ENCODE results near the gene P3H2. TPM values are rescaled to one million over a fixed set of nuclear protein-coding genes. Genes with fewer than 3 reads are reported as not detected.

The P3H2 gene
- total RNA-seq, 1 donor from 2014 or later, result 143 TPM

DNA sequence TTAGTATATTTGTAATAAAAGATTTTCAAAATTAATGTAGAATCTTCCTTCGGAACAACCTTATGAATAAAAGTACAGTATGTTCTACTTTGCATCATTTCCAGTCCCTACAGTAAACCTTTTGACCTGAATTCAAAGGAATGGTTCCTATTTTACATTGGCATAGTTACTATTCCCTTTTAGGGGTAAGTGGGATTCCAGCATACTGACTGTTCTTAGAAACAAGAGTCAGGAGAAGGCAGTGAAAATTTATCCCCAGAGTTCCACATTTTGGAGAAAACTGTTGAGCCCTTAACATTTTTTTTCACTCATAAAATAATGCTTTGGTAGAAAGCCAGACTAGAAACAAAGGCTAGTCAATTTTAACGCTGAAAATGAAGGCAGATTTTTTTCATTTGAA, 78.1 kb downstream of the P3H2 start:
- H3K9me3 Mint-ChIP-seq (ENCODE audit: unreplicated experiment), result no peaks in the 10 kb centered on the region

DNA sequence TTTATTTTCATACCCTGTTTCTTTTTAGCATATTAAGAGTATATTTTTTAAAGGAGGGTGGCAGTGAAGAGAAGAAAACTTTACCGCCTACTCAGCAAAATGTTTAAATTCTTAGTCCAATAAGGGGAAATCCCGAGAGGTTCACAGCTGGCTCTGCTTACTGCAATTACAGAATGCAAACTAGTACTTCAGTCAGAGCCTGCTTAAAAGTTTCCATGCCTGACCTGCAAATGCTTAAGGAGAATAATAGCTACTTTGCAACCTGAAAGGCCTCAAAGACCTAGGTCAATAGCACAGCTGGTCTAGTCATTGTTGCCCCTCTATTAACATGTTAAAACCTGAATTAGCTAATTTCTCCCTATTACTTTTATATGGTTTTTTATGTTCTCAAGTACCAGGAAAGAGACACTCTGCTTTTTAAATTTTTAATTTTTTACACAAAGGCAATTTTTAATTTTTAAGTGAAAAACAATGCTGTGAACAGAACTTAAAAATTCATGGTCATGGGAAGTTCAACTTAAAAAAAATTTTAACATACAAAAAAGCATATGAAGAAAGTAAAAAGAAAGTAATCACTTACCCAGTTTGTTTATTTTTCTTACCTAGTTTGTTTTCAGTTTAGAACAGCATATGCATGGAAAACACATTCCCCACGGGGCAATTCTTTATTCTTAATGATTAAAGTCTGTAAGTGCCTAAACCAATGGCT, 79.2 kb downstream of the P3H2 start:
- TF ChIP-seq, protein P1, sequence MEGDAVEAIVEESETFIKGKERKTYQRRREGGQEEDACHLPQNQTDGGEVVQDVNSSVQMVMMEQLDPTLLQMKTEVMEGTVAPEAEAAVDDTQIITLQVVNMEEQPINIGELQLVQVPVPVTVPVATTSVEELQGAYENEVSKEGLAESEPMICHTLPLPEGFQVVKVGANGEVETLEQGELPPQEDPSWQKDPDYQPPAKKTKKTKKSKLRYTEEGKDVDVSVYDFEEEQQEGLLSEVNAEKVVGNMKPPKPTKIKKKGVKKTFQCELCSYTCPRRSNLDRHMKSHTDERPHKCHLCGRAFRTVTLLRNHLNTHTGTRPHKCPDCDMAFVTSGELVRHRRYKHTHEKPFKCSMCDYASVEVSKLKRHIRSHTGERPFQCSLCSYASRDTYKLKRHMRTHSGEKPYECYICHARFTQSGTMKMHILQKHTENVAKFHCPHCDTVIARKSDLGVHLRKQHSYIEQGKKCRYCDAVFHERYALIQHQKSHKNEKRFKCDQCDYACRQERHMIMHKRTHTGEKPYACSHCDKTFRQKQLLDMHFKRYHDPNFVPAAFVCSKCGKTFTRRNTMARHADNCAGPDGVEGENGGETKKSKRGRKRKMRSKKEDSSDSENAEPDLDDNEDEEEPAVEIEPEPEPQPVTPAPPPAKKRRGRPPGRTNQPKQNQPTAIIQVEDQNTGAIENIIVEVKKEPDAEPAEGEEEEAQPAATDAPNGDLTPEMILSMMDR (IDR thresholded peaks at IDR 0.05), result no peak
- Mint-ChIP-seq H3K4me1 (ENCODE audit: unreplicated experiment) (peaks cover 74% of the 10 kb centered on the region), H3K9me3 (ENCODE audit: unreplicated experiment) (no peaks in the 10 kb centered on the region), H3K27me3 (ENCODE audit: unreplicated experiment) (no peaks in the 10 kb centered on the region), H3K36me3 (ENCODE audit: unreplicated experiment) (peaks cover 4% of the 10 kb centered on the region), H3K4me3 (ENCODE audit: unreplicated experiment) (peak overlapping the region; percentile 0), H3K27ac (ENCODE audit: unreplicated experiment) (peak overlapping the region; percentile 46)
- DNase-seq (ENCODE audit: extremely low spot score, unreplicated experiment), result no peak

More for the DNA sequence above, 78.1 kb downstream of the P3H2 start:
- no peak overlapping the region for H3K4me3 Mint-ChIP-seq (ENCODE audit: unreplicated experiment)
- peaks cover 72% of the 10 kb centered on the region for H3K4me1 Mint-ChIP-seq (ENCODE audit: unreplicated experiment)
- TF ChIP-seq, protein P1 (IDR thresholded peaks at IDR 0.05), result no peak
- DNase-seq (ENCODE audit: extremely low spot score, unreplicated experiment), result no peak
- no peaks in the 10 kb centered on the region for H3K27me3 Mint-ChIP-seq (ENCODE audit: unreplicated experiment)
- H3K36me3 Mint-ChIP-seq (ENCODE audit: unreplicated experiment), result peaks cover 4% of the 10 kb centered on the region
- peak overlapping the region; percentile 46 for H3K27ac Mint-ChIP-seq (ENCODE audit: unreplicated experiment)

DNA sequence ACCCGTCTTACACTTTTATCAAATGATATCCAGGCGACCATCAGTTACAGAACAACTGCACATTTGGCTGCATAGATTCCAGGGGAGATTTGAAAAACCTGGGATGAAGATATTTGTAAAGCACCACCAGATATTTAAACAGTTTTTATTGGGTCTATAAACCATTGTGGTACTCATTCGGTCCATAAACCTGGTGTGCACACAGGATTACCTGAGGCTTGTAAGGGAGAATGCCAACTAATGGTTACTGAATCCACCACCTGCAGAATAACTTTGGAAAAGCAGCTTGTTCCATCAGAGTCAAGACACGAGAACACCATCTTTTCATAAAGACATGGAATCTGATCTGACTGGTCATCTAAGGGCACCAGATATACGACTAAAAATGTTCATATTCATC, 80.6 kb downstream of the P3H2 start:
- DNase-seq (ENCODE audit: extremely low spot score, unreplicated experiment), result no peak
- no peaks in the 10 kb centered on the region for H3K9me3 Mint-ChIP-seq (ENCODE audit: unreplicated experiment)
- H3K27me3 Mint-ChIP-seq (ENCODE audit: unreplicated experiment), result no peaks in the 10 kb centered on the region
- H3K4me3 Mint-ChIP-seq (ENCODE audit: unreplicated experiment), result no peak overlapping the region
- peaks cover under 1% of the 10 kb centered on the region for H3K36me3 Mint-ChIP-seq (ENCODE audit: unreplicated experiment)
- TF ChIP-seq, protein P1 (IDR thresholded peaks at IDR 0.05), result no peak
- peaks cover 84% of the 10 kb centered on the region for H3K4me1 Mint-ChIP-seq (ENCODE audit: unreplicated experiment)
- peak overlapping the region; percentile 35 for H3K27ac Mint-ChIP-seq (ENCODE audit: unreplicated experiment)

DNA sequence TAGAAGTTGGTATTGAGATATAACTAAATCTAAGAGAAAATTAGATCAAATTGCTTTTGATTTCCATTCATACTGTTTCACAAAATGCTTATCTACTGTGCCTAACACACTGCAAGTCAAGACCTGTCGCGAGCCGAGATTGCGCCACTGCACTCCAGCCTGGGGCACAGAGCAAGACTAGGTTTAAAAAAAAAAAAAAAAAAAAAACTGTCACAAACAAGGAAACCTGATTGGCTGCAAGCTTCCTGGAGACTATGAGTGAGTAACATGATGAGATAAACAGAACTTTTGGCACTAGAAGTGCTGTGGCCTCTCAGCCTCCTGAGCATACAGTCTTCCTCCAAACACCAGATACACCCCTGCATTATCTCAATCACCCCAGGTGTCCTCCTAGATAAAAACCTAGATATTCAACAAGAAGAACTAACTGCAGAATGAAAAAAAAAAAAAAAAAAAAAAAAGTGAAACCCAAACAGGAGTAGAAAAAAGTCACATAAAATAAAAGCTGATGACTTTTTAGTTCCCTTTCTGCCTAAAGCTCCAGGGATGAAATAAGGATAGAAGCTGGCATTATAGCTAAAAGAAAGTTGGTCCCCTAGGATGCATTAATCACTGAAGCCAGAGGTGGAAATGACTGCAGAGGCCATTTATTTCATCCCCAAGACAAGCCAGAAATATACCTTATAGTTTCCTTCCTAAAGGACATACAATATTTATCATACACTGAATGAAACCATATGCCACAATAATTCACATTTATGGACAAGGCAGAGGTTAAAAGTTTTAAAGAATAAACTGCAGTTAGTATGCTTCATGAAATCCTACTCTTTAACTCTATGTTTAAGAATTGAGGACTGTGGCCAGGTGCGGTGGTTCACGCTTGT, 82.4 kb downstream of the P3H2 start:
- peaks cover 2% of the 10 kb centered on the region for H3K36me3 Mint-ChIP-seq (ENCODE audit: unreplicated experiment)
- peak overlapping the region; percentile 62 for H3K27ac Mint-ChIP-seq (ENCODE audit: unreplicated experiment)
- TF ChIP-seq, protein P1 (IDR thresholded peaks at IDR 0.05), result no peak
- no peaks in the 10 kb centered on the region for H3K27me3 Mint-ChIP-seq (ENCODE audit: unreplicated experiment)
- peaks cover 78% of the 10 kb centered on the region for H3K4me1 Mint-ChIP-seq (ENCODE audit: unreplicated experiment)
- DNase-seq (ENCODE audit: extremely low spot score, unreplicated experiment), result no peak
- no peaks in the 10 kb centered on the region for H3K9me3 Mint-ChIP-seq (ENCODE audit: unreplicated experiment)
- H3K4me3 Mint-ChIP-seq (ENCODE audit: unreplicated experiment), result no peak overlapping the region

DNA sequence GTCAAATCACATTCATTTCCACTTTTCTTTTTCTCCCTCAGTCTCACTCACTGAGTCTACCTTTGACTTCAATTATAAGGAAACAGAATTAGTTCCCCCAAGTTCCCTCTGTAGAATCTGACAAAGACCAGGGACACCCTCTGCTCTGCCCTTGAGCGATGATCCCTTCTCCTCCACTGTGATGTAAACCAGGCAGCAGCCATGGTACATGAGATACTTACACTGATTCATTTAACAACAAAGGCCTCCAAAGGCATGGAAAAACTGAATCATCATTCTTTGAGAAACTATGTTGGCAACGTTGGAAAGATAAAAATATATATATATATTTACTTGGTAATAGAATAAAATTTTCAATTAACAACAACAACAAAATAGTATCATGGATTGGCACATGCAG, 84.1 kb downstream of the P3H2 start:
- Mint-ChIP-seq H3K9me3 (ENCODE audit: unreplicated experiment) (no peaks in the 10 kb centered on the region), H3K4me3 (ENCODE audit: unreplicated experiment) (peak overlapping the region; percentile 5), H3K27me3 (ENCODE audit: unreplicated experiment) (no peaks in the 10 kb centered on the region), H3K36me3 (ENCODE audit: unreplicated experiment) (peaks cover 2% of the 10 kb centered on the region), H3K4me1 (ENCODE audit: unreplicated experiment) (peaks cover 76% of the 10 kb centered on the region), H3K27ac (ENCODE audit: unreplicated experiment) (peak overlapping the region; percentile 97)
- DNase-seq (ENCODE audit: extremely low spot score, unreplicated experiment), result no peak
- TF ChIP-seq, protein P1 (IDR thresholded peaks at IDR 0.05), result no peak
